GM19043 (cell line): ENCODE measurements around the gene TMEM52.

Source experiments
- ATAC-seq: cut with Tn5 transposase; IDR thresholded peaks from one replicate; pipeline ENCODE4 v1.9.1; 2021; ENCODE audit warnings: low read depth; ENCODE audit not compliant: unreplicated experiment

TMEM52 gene

DNA sequence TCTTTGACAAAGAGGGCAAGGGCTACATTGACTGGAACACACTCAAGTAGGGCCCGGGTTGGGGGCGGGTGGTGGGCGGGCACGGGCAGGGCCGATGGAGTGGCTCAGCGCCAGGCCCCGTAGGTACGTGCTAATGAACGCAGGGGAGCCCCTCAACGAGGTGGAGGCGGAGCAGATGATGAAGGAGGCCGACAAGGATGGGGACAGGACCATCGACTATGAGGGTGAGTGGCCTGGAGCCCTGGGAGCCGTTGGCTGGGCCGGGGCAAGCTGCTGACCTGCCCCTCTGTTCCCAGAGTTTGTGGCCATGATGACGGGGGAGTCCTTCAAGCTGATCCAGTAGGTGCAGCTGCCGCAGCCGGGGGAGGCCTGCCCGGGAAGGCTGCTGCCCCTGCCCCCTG is 2.2 kb downstream of the TMEM52 start:
- ATAC-seq: no peak

GRCh38 chr1:1915911-1916840 is 2.9 kb downstream of the TMEM52 start:
- no peak for ATAC-seq

DNA sequence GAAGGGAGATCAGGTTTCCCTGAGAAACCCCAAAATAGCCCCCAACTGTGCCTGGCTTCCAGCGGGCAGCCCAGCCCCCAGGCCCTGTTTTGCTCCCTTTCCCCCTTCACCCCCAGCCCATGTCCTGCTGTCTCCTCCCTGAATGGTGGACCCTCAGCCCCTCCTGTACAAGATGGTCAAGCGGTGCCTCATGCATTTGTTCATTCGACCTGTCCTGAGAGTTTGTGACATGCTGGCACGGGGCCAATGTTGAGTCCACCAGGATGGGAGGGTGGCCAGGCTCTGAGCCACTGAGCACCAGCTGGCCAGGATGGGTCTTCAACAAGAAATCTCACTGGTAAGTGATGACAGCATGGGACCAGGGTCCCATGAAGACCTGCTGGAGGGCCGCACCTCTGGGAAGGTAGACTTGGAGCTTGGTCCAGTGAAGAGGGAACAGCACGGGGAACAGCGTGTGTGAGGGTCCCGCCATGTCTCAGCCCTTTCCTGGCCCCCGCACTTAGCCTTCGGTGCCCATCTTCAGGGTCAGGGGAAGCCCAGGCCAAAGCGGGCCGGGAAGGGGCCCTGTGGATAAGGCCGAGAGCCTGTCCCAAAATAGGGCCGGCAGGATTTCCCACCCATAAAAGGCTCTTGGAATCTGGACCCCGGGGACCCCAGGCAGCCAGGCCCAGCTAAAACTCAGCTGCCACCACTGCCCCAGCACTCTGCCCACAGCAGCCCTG is 3.9 kb downstream of the TMEM52 start, which contains the start of gene CALML6:
Gene CALML6, plus strand, starts transcription at position 290 of the 722 bp plus-strand sequence. Its CDS starts 21 bp downstream, at position 311.
- ATAC-seq: no peak

- no peak for ATAC-seq
Observed at GRCh38 chr1:1914101-1914970, 4.7 kb downstream of the TMEM52 start.

DNA sequence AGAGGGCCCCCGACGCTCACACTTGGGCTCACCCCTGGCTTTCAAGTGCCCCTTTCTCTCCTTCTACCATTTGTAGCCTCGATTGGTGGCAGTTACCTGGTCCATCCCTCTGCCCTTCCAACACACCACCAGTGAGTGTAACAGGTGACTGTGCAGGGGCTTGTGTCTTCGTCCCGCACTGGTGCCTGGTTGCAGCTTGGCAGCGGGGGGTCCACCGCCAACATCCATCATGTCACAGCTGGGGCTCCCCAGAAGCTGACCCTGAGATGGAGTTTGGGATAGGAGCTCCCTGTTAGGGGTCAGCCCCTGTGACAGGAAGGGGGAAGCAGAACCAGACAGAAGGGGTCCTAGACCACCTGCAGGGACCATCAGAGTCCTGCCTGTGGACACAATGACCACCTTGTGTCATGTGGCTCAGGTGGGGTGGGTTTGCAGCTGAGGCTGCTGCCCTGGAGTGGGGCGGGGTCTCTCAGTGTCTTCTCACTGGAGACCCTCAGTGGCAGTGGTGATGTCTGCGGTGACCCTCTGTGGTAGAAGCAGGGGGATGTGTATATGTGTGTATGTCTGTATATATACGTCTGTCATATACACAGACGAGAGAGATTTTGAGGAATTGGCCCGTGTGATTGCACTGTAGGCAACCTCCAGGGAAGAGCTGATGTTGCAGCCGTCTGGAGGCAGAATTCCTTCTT is 7.6 kb downstream of the TMEM52 start:
- ATAC-seq: no peak

DNA sequence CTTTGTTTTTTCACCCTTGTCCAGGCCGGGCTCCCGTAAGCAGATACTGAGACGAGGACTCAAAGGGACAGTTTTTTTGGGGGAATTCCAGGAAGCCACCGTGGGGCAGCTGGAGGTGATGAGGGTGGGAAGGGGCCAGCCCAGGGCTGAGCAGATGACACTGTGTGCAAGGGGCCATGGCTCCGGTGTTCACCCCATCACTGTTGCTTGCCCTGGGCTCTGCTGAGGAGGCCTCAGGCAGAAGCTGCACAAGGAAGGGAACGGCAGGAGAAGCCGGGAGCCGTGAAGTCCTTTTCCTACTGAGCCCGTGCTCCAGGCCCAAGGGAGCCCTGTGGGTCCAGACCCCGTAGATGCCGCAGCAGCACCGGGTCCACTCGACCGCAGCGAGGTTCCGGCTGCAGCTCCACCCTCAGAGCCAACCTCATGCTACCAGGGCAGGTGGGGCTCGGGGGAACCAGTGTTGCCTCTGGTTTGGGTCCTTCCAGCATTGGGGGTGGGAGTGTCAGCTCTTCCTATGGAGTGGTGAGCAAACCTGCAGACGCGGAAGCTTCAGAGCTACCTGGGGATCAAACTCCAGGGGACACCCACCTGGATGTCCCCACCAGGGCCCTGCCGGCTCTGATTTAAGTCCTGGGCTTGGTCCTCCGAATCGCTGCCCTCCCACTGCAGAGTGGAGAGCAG is 8.3 kb downstream of the TMEM52 start:
- no peak for ATAC-seq

DNA sequence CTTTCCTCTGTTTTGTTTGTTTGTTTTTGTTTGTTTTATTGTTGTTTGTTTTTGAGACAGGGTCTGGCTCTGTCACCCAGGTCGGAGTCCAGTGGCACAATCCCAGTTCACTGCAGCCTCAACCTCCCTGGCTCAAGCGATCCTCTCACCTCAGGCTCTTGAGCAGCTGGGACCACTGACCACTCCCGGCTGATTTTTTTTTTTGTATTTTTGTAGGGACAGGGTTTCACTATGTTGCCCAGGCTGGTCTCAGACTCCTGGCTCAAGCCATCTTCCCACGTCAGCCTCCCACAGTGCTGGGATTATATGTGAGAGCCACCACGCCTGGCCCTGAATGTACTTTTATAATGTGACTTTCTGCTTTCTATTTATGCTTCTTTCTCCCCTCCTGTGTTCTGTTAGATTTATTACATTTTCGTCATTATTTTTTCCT is 9.0 kb downstream of the TMEM52 start:
- ATAC-seq: no peak

- peak; percentile 7 for ATAC-seq
Observed at GRCh38 chr1:1908506-1908791, 10.6 kb downstream of the TMEM52 start.

GRCh38 chr1:1907098-1907736 is 11.9 kb downstream of the TMEM52 start:
- ATAC-seq: no peak

- no peak for ATAC-seq
Observed at GRCh38 chr1:1906185-1907097, 12.6 kb downstream of the TMEM52 start.

- ATAC-seq: no peak
Observed at GRCh38 chr1:1903224-1903623, 15.9 kb downstream of the TMEM52 start.

GRCh38 chr1:1901641-1902294 is 17.3 kb downstream of the TMEM52 start:
- no peak for ATAC-seq

DNA sequence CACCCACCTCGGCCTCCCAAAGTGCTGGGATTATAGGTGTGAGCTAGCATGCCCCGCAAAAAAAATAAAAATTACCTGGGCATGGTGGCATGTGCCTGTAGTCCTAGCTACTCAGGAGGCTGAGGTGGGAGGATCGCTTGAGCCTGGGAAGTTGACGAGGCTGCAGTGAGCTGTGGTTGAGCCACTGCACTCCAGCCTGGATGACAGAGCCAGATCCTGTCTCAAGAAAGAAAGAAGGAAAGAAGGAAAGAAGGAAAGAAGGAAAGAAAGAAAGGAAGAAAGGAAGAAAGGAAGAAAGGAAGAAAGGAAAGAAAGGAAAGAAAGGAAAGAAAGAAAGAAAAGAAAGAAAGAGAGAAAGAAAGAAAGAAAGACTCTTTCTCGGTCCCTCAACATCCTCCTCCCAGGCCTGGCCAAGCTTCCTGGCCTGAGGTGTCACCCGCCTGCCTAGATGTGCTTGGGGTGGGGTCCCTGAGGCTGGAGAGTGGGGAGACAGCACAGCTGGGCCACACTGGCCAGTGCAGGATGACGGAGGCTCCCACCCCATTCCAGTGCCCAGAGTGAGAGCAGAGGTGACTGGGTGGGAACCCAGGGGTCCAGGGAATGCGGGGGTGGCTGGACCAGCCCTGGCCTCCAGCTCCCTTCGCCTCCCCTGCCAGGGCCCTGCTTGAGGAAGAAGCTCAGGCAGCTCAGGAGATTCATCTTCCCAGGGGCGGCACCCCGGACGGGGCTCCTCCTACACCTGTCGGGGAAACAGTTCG is 18.0 kb downstream of the TMEM52 start:
- no peak for ATAC-seq

GRCh38 chr1:1899967-1900327 is 19.1 kb downstream of the TMEM52 start:
- ATAC-seq: no peak

DNA sequence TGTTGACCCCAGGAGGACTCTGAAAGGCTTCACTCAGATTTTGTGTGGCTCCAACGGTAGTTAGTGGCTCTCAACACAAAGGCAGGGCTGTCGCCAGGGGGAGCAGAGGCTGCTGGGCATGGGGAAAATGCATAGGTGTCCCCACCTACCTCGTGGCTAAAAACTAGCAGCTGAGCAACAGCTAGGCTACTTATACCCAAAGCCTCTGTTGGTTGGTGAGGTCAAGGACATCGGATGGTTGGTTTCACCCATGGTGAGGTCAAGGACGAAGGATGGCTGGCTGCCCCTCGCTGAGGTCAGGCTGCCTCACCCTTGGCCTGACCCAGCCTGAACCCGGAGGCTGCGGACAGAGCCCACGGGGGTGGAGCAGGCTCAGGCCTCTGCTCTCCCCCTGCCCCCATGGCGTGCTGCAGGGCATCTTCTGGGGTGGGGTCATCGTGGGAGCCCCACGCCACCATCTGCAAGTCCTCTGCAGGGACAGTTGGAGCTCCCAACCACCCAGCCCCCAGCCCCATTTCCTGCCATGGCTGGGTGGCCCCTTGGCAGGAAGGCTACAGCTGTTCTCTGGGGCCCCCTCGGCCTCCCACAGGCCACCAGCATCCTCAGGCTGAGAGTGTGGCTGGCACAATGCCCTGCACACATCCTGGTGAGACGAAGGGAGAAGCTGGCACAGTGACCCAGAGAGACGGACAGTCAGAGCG is 19.7 kb downstream of the TMEM52 start:
- ATAC-seq: no peak

DNA sequence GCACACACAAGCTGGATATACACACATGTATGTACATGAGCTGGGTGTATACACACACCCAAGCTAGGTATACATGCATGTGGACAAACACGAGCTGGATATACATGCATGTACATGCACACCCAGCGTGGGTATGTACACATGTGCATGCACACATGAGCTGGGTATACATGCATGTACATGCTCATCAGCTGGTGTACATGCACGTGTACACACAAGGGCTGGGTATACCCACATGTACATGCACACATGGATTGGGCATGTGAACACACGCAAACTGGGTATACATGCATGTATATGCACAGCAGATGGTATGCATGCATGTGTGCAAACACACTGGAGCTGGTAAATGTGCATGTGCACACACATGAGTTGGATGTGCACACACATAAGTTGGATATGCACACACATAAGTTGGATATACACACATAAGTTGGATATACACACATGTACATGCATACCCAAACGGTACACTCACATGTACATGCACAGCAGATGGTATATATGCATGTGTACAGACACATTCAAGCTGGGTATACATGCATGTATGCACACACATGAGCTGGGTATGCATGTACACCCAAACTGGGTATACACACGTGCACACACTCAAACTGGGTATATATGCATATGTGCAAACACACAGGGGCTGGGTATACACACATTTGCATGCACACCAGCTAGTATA is 20.7 kb downstream of the TMEM52 start:
- ATAC-seq: no peak
